Measurements from ENCODE around the gene STEAP3. TPM values are rescaled to one million over a fixed set of nuclear protein-coding genes. Genes with fewer than 3 reads are reported as not detected.

The STEAP3 gene
- total RNA-seq, 4 donors from 2014 or later: 2.3 to 5.9 (median 3.7) TPM

DNA sequence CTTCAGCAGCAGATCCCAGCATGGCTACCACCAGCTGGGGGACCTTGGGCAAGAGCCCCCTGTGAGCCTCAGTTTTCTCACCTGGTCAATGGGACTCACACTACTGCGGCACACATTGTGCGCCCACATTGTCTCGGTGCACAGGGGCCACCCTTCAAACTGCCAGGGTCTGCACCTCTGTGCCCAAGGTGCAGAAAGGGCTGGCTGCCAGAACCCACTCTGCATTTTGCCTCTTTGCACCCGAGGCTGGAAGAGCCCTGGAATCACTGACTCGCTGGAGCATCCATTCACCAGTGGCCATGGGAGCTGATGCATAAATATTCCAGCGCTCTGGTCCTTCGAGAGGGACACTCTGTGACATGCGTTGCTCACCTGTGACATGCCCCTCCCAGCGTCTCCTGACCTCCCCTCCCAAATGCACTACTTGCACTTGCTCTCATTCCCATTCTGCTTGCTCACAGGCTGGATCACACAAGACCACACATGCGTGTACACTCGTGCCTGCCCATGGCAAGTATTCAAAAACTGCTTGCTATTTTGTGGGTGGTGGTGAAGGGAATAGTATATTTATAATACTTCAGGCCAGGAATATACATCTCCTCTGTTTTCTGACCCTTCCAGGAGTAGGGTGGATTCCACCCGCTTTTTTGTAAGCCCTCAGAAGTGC, 46.3 kb upstream of the STEAP3 start:
- TF ChIP-seq, protein P1, sequence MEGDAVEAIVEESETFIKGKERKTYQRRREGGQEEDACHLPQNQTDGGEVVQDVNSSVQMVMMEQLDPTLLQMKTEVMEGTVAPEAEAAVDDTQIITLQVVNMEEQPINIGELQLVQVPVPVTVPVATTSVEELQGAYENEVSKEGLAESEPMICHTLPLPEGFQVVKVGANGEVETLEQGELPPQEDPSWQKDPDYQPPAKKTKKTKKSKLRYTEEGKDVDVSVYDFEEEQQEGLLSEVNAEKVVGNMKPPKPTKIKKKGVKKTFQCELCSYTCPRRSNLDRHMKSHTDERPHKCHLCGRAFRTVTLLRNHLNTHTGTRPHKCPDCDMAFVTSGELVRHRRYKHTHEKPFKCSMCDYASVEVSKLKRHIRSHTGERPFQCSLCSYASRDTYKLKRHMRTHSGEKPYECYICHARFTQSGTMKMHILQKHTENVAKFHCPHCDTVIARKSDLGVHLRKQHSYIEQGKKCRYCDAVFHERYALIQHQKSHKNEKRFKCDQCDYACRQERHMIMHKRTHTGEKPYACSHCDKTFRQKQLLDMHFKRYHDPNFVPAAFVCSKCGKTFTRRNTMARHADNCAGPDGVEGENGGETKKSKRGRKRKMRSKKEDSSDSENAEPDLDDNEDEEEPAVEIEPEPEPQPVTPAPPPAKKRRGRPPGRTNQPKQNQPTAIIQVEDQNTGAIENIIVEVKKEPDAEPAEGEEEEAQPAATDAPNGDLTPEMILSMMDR (IDR thresholded peaks at IDR 0.05): no peak
- no peak for TF ChIP-seq POLR2A (IDR thresholded peaks at IDR 0.05)

DNA sequence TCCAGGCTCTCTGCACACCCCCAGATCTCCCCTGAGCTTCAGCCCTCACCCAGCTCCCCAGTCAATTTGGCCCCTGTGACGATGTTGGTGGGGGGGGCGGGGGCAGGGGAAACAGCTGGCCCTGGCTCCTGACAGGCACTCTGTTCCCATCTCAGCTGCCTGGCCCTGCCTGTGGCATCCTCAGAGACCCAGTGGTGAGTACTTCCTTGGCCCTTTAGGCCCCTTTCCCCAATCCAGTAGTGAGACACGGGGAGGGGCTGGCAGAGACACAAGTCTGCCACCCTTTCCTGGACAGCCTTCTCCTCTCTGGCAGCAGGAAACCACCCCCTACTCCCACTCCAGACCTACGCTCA, 45.8 kb upstream of the STEAP3 start:
- no peak overlapping the region for H3K4me3 ChIP-seq
- intact Hi-C loops (cut with DNase I; ENCODE audit: low total_unique reads): no loop called here
- H3K36me3 ChIP-seq: no peaks in the 10 kb centered on the region
- H3K27me3 ChIP-seq: no peaks in the 10 kb centered on the region
- TF ChIP-seq, protein P1 (IDR thresholded peaks at IDR 0.05): no peak
- TF ChIP-seq POLR2A (IDR thresholded peaks at IDR 0.05): no peak
- no peak overlapping the region for H3K27ac ChIP-seq
- no peaks in the 10 kb centered on the region for H3K9me3 ChIP-seq
- DNase-seq: no peak
- no peaks in the 10 kb centered on the region for H3K4me1 ChIP-seq

More for the DNA sequence above, 46.3 kb upstream of the STEAP3 start:
- no peak for DNase-seq
- H3K9me3 ChIP-seq: no peaks in the 10 kb centered on the region
- H3K4me3 ChIP-seq: no peak overlapping the region
- no peaks in the 10 kb centered on the region for H3K27me3 ChIP-seq
- intact Hi-C loops (cut with DNase I; ENCODE audit: low total_unique reads): no loop called here
- no peaks in the 10 kb centered on the region for H3K36me3 ChIP-seq
- no peaks in the 10 kb centered on the region for H3K4me1 ChIP-seq
- H3K27ac ChIP-seq: no peak overlapping the region

GRCh38 chr2:119178776-119179175, 44.9 kb upstream of the STEAP3 start:
- intact Hi-C loops (cut with DNase I; ENCODE audit: low total_unique reads): no loop called here
- Histone ChIP-seq H3K4me1 (no peaks in the 10 kb centered on the region), H3K36me3 (no peaks in the 10 kb centered on the region), H3K4me3 (no peak overlapping the region), H3K27ac (no peak overlapping the region), H3K9me3 (no peaks in the 10 kb centered on the region), H3K27me3 (no peaks in the 10 kb centered on the region)
- no peak for DNase-seq
- TF ChIP-seq, protein P1 (IDR thresholded peaks at IDR 0.05): no peak
- TF ChIP-seq POLR2A (IDR thresholded peaks at IDR 0.05): no peak

DNA sequence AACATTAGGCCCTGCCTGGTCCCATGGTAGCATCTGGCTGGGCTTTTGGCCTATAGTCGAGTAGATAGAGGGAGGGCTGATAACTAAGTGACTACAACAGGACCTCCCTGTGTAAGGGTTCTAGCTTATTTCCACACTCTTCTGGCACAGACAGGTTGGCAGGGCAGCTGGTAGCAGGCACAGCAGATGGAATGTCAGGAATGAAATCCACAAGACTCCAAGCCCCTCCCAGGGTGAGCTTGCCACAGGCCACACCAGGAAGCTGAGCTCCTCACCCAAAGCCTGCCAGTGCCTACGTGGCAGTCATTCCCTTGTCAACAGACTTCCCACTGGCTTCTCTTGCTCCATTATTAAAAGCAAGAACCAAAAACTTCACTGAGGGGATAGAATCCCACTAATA, 44.4 kb upstream of the STEAP3 start:
- Histone ChIP-seq H3K36me3 (no peaks in the 10 kb centered on the region), H3K27ac (no peak overlapping the region), H3K4me3 (no peak overlapping the region), H3K4me1 (no peaks in the 10 kb centered on the region), H3K27me3 (no peaks in the 10 kb centered on the region), H3K9me3 (no peaks in the 10 kb centered on the region)
- TF ChIP-seq POLR2A (IDR thresholded peaks at IDR 0.05): no peak
- no peak for DNase-seq
- intact Hi-C loops (cut with DNase I; ENCODE audit: low total_unique reads): no loop called here

- intact Hi-C loops (cut with DNase I; ENCODE audit: low total_unique reads): no loop called here
- TF ChIP-seq, protein P1 (IDR thresholded peaks at IDR 0.05): no peak
- TF ChIP-seq POLR2A (IDR thresholded peaks at IDR 0.05): no peak
- Histone ChIP-seq H3K4me1 (no peaks in the 10 kb centered on the region), H3K9me3 (no peaks in the 10 kb centered on the region), H3K27me3 (no peaks in the 10 kb centered on the region), H3K27ac (no peak overlapping the region), H3K4me3 (no peak overlapping the region), H3K36me3 (no peaks in the 10 kb centered on the region)
- no peak for DNase-seq
Observed at GRCh38 chr2:119179991-119180390, 43.6 kb upstream of the STEAP3 start.

DNA sequence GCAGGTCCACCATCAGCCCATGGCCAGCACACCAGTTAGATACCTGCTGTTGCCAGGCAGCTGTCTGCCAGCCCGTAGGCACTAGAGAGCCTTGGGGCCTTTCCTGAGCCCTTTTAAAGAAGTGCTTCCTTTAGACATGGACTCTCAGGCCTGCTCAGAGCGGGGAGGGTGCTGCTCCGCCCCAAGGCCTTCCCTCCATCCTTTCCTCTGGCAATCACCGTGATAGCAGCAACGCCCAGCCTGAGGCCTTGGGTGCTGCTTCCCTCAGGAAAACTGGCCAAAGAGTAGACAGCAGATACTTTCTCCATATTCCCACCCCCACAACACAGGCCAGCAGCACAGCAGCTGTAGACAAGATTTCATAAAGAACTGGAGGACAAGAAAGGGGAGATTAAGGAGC, 42.7 kb upstream of the STEAP3 start:
- Histone ChIP-seq H3K4me1 (no peaks in the 10 kb centered on the region), H3K9me3 (no peaks in the 10 kb centered on the region), H3K27ac (no peak overlapping the region), H3K4me3 (no peak overlapping the region), H3K36me3 (no peaks in the 10 kb centered on the region), H3K27me3 (no peaks in the 10 kb centered on the region)
- intact Hi-C loops (cut with DNase I; ENCODE audit: low total_unique reads): no loop called here
- TF ChIP-seq POLR2A (IDR thresholded peaks at IDR 0.05): no peak
- DNase-seq: no peak
